Measurements from ENCODE around the gene PXYLP1.

The PXYLP1 gene

GRCh38 chr3:141273700-141274410 is 42.2 kb downstream of the PXYLP1 start:
- no peak for DNase-seq (ENCODE audit: low spot score)

- DNase-seq (ENCODE audit: low spot score), result no peak
These were observed 42.9 kb downstream of the PXYLP1 start for GRCh38 chr3:141274411-141275031.

GRCh38 chr3:141275032-141275422 is 43.4 kb downstream of the PXYLP1 start:
- no peak for DNase-seq (ENCODE audit: low spot score)

GRCh38 chr3:141275511-141275910 is 43.9 kb downstream of the PXYLP1 start:
- DNase-seq (ENCODE audit: low spot score), result no peak

- no peak for DNase-seq (ENCODE audit: low spot score)
These were observed 44.3 kb downstream of the PXYLP1 start for GRCh38 chr3:141275973-141276372.

GRCh38 chr3:141276398-141276797 is 44.8 kb downstream of the PXYLP1 start:
- no peak for DNase-seq (ENCODE audit: low spot score)

- DNase-seq (ENCODE audit: low spot score), result no peak
These were observed 45.8 kb downstream of the PXYLP1 start for GRCh38 chr3:141277451-141277850.

GRCh38 chr3:141278196-141279076 is 46.8 kb downstream of the PXYLP1 start:
- DNase-seq (ENCODE audit: low spot score), result no peak

GRCh38 chr3:141279077-141279967 is 47.7 kb downstream of the PXYLP1 start:
- no peak for DNase-seq (ENCODE audit: low spot score)

- DNase-seq (ENCODE audit: low spot score), result no peak
These were observed 48.5 kb downstream of the PXYLP1 start for GRCh38 chr3:141280086-141280485.

- no peak for DNase-seq (ENCODE audit: low spot score)
These were observed 49.1 kb downstream of the PXYLP1 start for GRCh38 chr3:141280690-141281089.

GRCh38 chr3:141285570-141285969 is 53.9 kb downstream of the PXYLP1 start:
- DNase-seq (ENCODE audit: low spot score), result no peak

- DNase-seq (ENCODE audit: low spot score), result no peak
These were observed 55.2 kb downstream of the PXYLP1 start for GRCh38 chr3:141286856-141287255.

- DNase-seq (ENCODE audit: low spot score), result no peak
These were observed 55.7 kb downstream of the PXYLP1 start for GRCh38 chr3:141287326-141287725.

GRCh38 chr3:141288336-141288990 is 56.8 kb downstream of the PXYLP1 start:
- no peak for DNase-seq (ENCODE audit: low spot score)

GRCh38 chr3:141289228-141289772 is 57.7 kb downstream of the PXYLP1 start:
- DNase-seq (ENCODE audit: low spot score), result no peak

- no peak for DNase-seq (ENCODE audit: low spot score)
These were observed 60.1 kb downstream of the PXYLP1 start for GRCh38 chr3:141291559-141292355.

GRCh38 chr3:141292356-141293058 is 60.9 kb downstream of the PXYLP1 start:
- DNase-seq (ENCODE audit: low spot score), result no peak

- DNase-seq (ENCODE audit: low spot score), result peak; percentile 27
These were observed 62.7 kb downstream of the PXYLP1 start for GRCh38 chr3:141294301-141294700.
